Endodermal cell (in vitro differentiated cells): ENCODE results near the gene NFE2L2. TPM values are rescaled to one million over a fixed set of nuclear protein-coding genes. Genes with fewer than 3 reads are reported as not detected.

Experiments
- DNase-seq: peaks from one replicate; pipeline ENCODE4 v3.0.0-alpha.2; 2017
- H3K27ac ChIP-seq: 2 replicates; pipeline ENCODE4 v1.5.1; 2013; ENCODE audit warnings: mild to moderate bottlenecking, low read depth, low read length, moderate library complexity
- H3K27me3 ChIP-seq: 2 replicates; pipeline ENCODE4 v1.6.1; 2013; ENCODE audit warnings: mild to moderate bottlenecking, low read length, moderate library complexity; ENCODE audit not compliant: insufficient read depth, control insufficient read depth, poor library complexity, severe bottlenecking
- H3K36me3 ChIP-seq: 2 replicates; pipeline ENCODE4 v1.7.0; 2013; ENCODE audit warnings: mild to moderate bottlenecking, low read length, moderate library complexity; ENCODE audit not compliant: control insufficient read depth, insufficient read depth
- H3K4me1 ChIP-seq: one replicate; pipeline ENCODE4 v1.7.0; 2013; ENCODE audit warnings: low read length; ENCODE audit not compliant: control insufficient read depth, insufficient read depth
- H3K4me3 ChIP-seq: 2 replicates; pipeline ENCODE4 v1.5.1; 2013; ENCODE audit warnings: mild to moderate bottlenecking, low read length, moderate library complexity
- H3K9ac ChIP-seq: 2 replicates; pipeline ENCODE4 v1.6.1; 2013; ENCODE audit warnings: mild to moderate bottlenecking, low read length, moderate library complexity; ENCODE audit not compliant: poor library complexity, severe bottlenecking; ENCODE audit errors: extremely low read depth
- H3K9me3 ChIP-seq: 2 replicates; pipeline ENCODE4 v1.6.1; 2013; ENCODE audit warnings: mild to moderate bottlenecking, low read length, moderate library complexity; ENCODE audit not compliant: control insufficient read depth
- H3K27ac Mint-ChIP-seq: 2 replicates; pipeline ENCODE4 v1.8.0; 2020; ENCODE audit warnings: mixed read lengths
- H3K27me3 Mint-ChIP-seq: 2 replicates; pipeline ENCODE4 v1.8.0; 2021; ENCODE audit warnings: mild to moderate bottlenecking, mixed read lengths; ENCODE audit not compliant: insufficient read depth
- H3K36me3 Mint-ChIP-seq: 2 replicates; pipeline ENCODE4 v1.8.0; 2020; ENCODE audit warnings: low read depth, mixed read lengths
- H3K4me1 Mint-ChIP-seq: 2 replicates; pipeline ENCODE4 v1.8.0; 2020; ENCODE audit warnings: mixed read lengths
- H3K4me3 Mint-ChIP-seq: 2 replicates; pipeline ENCODE4 v1.8.0; 2020; ENCODE audit warnings: mild to moderate bottlenecking, moderate library complexity, mixed read lengths
- H3K9me3 Mint-ChIP-seq: 2 replicates; pipeline ENCODE4 v1.8.0; 2020; ENCODE audit warnings: mild to moderate bottlenecking, mixed read lengths
- CTCF ChIP-seq: fragments of 200-600 bp; sonication (generic); conservative IDR thresholded peaks from 2 replicates; pipeline ENCODE4 v1.5.0; 2021; ENCODE audit warnings: antibody characterized with exemption, mild to moderate bottlenecking
- WGBS, 2 experiments: methylation state at CpG; one replicate each; pipeline versions ENCODE4 v1.1.5 to v1.1.7; 2013; ENCODE audit warnings: missing lambda C conversion rate in 2 of 2, mixed read lengths in 1 of 2; ENCODE audit not compliant: insufficient coverage in 1 of 2, insufficient read length in 1 of 2; 5-methylcytosine and 5-hydroxymethylcytosine counted together
- total RNA-seq, 2 donors: library from RNA; stranded (reverse); fragmentation: NEBNext Ultra II Directional in 1 of 2; extraction: Animal tissue kit (Norgen Biotek cat#: 25700) in 1 of 2; gene quantifications; 2 replicates in 1 of 2; 3 replicates in 1 of 2; pipeline ENCODE4 v1.2.1, GENCODE V29; 2021

The NFE2L2 gene
- total RNA-seq, 2 donors from 2014 or later: 59.0 to 59.1 TPM

GRCh38 chr2:177275040-177275742 is 10.7 kb upstream of the NFE2L2 start:
- no peak overlapping the region for H3K4me3 Mint-ChIP-seq
- no peak for TF ChIP-seq CTCF
- H3K4me3 ChIP-seq: no peak overlapping the region

GRCh38 chr2:177273408-177273807 is 8.9 kb upstream of the NFE2L2 start:
- WGBS, 2 experiments: 94 to 100% methylated on average over 1 to 3 of the region's 3 CpGs
- TF ChIP-seq CTCF: no peak
- Histone ChIP-seq H3K27me3 (no peaks in the 10 kb centered on the region), H3K4me3 (no peak overlapping the region), H3K4me1 (peaks cover 4% of the 10 kb centered on the region), H3K36me3 (no peaks in the 10 kb centered on the region), H3K9ac (no peak overlapping the region), H3K9me3 (no peaks in the 10 kb centered on the region), H3K27ac (no peak overlapping the region)
- DNase-seq: no peak
- no peak overlapping the region for H3K27ac Mint-ChIP-seq
- H3K36me3 Mint-ChIP-seq: no peaks in the 10 kb centered on the region
- H3K27me3 Mint-ChIP-seq: no peaks in the 10 kb centered on the region
- H3K4me3 Mint-ChIP-seq: no peak overlapping the region
- H3K4me1 Mint-ChIP-seq: peaks cover 21% of the 10 kb centered on the region
- no peaks in the 10 kb centered on the region for H3K9me3 Mint-ChIP-seq

More at GRCh38 chr2:177275040-177275742, 10.7 kb upstream of the NFE2L2 start:
- Histone ChIP-seq H3K9me3 (no peaks in the 10 kb centered on the region), H3K9ac (no peak overlapping the region), H3K4me1 (peaks cover 4% of the 10 kb centered on the region), H3K36me3 (no peaks in the 10 kb centered on the region), H3K27me3 (no peaks in the 10 kb centered on the region), H3K27ac (no peak overlapping the region)
- no peak for DNase-seq
- Mint-ChIP-seq H3K27me3 (no peaks in the 10 kb centered on the region), H3K36me3 (no peaks in the 10 kb centered on the region), H3K4me1 (peaks cover 21% of the 10 kb centered on the region), H3K9me3 (no peaks in the 10 kb centered on the region), H3K27ac (no peak overlapping the region)
- WGBS, 2 experiments: 91 to 100% methylated on average over 2 to 5 of the region's 5 CpGs

GRCh38 chr2:177272765-177273164 is 8.2 kb upstream of the NFE2L2 start:
- Histone ChIP-seq H3K4me3 (no peak overlapping the region), H3K9me3 (no peaks in the 10 kb centered on the region), H3K27ac (no peak overlapping the region), H3K9ac (no peak overlapping the region), H3K4me1 (peaks cover 4% of the 10 kb centered on the region), H3K27me3 (no peaks in the 10 kb centered on the region), H3K36me3 (no peaks in the 10 kb centered on the region)
- H3K4me1 Mint-ChIP-seq: peaks cover 21% of the 10 kb centered on the region
- H3K9me3 Mint-ChIP-seq: no peaks in the 10 kb centered on the region
- H3K36me3 Mint-ChIP-seq: no peaks in the 10 kb centered on the region
- WGBS, 2 experiments: 78 to 97% methylated on average over 2 of the region's 2 CpGs
- no peak for TF ChIP-seq CTCF
- no peaks in the 10 kb centered on the region for H3K27me3 Mint-ChIP-seq
- H3K27ac Mint-ChIP-seq: no peak overlapping the region
- H3K4me3 Mint-ChIP-seq: no peak overlapping the region
- no peak for DNase-seq
